Suppressor macrophage treated with lipopolysaccharide for 1 hour (primary cell): ENCODE measurements around the gene ARRDC3.
A peak's percentile ranks its signal among the peaks of the same experiment; 100 is the strongest.
"Not testable (repeated sequence)": the region's sequence is repeated elsewhere in the genome, so short reads cannot be mapped to it uniquely, and the experiment has no call there.

Experiments
- DNase-seq, 3 donors: peaks; one replicate each; pipeline ENCODE4 v3.0.0-alpha.2; 2020 to 2022

ARRDC3 gene, protein sequence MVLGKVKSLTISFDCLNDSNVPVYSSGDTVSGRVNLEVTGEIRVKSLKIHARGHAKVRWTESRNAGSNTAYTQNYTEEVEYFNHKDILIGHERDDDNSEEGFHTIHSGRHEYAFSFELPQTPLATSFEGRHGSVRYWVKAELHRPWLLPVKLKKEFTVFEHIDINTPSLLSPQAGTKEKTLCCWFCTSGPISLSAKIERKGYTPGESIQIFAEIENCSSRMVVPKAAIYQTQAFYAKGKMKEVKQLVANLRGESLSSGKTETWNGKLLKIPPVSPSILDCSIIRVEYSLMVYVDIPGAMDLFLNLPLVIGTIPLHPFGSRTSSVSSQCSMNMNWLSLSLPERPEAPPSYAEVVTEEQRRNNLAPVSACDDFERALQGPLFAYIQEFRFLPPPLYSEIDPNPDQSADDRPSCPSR

DNA sequence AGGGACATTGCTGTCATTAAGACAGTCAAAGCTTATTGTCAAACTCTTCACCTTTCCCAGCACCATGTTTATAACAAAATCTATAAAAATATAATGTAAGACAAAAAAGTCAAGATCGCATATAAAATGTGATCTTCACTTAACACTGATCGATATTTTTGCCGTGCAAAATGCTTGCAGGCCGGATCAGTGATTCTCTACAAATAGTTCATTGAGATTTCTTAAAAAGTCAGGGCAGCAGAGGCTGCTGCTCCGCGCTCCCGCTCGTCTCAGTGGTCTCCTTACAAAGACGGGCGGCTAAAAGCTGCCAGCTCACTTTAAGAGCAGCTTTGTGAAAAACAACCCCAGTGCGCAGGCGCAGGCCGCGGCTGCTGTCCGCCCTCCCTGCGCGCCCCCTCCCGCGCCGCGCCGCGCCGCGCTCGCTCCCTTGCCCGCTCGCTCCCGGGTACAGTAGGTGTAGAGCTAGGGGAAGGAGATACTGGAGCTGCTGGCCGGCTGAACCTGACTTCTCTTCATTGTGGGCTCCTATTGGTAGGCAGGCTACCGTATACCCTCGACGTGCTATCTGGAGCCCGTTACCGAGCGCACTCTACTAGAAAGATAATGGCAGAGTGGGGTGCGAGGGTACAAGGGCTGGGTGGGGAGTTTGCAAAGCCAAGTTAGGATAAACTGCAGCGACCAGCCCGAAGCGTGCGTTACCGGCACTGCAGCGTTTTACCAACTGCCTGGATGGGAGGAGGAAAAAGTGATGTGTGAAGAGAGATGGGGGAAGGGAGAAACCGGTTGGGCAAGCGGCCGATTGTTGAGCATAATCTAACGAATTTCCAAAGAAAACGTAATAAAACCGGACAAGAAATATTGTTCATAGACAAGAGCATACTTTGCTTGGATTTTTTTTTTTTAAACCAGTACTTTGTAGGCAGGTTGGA lies at the start of gene ARRDC3:
TSS of gene ARRDC3 (minus strand) at position 291 of the 929 bp plus-strand sequence. CDS start at position 66, 225 bp downstream.
- DNase-seq, result peak; percentile 97 to 99 (median 98)

DNA sequence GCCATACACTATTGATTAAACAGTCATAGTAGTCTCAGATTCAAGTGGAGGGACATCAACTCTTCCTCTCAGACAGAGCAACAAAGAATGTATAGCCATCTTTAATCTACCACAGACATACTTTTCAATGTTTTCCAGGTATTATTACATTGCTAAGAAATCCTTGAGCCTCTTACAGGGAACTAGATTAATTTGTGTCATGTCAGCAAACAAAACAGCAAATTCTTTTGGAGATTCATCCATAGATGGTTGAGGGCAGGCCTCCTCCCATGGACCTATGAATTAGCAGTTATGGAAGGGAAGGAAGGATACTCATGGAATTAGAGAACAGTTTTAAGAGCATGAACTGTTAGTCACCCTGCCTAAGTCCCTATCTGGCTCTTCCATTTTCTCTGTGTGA lies 47.8 kb upstream of the ARRDC3 start:
- no peak for DNase-seq

DNA sequence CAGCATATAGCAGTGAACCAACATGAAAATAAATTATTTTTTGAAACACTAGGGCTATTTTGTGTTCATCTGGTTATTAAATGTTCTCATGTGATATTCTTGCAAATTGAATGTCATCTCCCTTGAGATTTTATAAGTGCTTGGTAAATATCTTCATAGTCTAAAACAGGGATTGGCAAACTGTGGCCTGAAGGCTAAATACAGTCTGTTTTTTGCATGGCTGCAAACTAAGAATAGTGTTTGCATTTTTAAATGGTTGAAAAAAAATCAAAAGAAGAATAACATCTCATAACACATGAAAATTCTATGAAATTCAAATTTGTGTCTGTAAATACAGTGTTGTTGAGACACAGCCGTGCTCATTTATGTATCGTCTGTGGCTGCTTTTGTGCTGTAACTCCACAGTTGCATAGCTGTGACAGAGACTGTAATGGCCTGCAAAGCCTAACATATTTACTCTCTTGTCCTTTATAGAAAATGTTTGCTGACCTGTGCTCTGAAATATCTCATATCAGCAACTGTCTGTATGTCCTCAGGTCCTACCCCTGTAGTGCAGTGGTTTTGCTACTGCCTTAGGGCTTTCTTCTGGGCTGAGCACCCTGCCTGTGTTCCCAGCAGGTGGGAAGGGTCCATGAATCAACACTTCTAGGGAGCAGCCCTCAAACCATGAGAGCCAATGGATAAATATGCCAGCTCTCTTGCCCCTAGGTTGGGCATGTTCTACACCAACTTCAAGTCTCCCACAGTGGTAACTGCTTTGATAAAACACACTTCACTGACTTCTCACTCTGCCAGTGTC lies 41.7 kb upstream of the ARRDC3 start:
- DNase-seq, result no peak

DNA sequence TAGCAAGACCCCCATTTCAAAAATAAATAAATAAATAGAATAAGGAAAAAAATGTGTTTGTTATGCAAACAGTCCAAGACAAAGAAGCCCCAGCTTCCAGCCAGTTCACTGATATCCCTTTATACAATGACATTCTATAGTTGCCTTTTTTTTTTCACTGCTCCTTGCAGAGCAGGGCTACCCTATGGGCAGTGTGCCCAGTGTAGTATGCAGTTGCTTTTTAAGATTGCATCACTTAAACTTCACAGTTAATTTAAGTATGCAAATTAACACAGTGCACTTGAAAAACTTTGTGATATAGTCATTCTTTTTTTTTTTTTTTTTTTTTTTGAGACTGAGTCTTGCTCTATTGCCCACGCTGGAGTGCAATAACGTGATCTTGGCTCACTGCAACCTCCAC lies 40.8 kb upstream of the ARRDC3 start:
- no peak for DNase-seq

DNA sequence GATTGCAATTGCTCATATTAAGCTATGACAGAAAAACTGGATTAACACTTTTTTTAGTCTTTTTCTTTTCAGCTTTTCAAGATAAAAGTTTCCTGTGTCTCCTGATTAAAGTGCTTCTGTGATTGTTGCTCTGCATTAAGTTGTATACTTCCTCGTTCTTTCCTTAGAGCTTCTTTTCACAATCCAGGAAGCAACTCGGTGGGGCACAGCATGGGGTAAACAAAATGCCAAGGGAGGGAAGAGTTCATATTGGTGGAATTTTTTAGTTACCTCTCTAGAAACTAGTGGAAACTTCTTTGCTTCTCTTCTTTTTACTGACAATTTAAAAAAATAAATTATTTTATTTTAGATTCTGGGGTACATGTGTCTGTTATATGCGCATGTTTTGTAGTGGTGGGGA lies 37.8 kb upstream of the ARRDC3 start:
- DNase-seq, result peak in 2 of 3 donors; percentile 10 to 16

DNA sequence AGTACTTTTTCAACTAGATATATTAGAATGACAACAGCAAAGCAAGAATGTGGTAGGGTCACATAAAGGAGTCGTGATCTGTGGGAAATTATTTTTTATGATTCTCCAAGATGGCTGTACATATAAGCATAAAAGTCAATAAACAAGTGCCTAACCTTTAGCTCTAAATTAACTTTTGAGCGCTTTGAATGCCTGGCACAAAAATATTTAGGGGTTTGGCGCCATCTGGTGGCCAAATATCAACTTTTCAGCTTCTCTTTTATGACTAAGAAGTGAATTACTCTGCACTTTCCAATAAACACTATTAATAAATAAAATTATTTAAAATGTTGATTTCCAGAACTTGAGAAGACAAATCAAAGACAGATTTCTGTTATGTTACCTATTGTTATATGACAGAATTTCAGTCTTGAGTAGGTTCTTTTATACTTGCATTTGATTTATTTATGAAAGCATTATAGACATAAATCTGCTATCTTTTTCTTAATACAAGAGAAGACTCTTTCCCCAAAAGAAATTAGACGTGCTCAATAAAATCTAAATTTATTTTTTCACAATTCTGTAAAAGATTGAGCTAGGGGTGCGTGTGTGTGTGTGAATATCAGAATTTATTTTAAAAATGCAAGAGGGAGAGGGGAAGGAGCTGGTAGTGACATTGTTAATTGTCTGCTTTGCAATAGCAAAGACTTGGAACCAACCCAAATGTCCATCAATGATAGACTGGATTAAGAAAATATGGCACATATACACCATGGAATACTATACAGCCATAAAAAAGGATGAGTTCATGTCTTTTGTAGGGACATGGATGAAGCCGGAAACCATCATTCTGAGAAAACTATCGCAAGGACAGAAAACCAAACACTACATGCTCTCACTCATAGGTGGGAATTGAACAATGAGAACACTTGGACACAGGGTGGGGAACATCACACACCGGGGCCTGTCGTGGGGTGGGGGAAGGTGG lies 36.7 kb upstream of the ARRDC3 start:
- peak; percentile 85 to 92 (median 88) for DNase-seq

DNA sequence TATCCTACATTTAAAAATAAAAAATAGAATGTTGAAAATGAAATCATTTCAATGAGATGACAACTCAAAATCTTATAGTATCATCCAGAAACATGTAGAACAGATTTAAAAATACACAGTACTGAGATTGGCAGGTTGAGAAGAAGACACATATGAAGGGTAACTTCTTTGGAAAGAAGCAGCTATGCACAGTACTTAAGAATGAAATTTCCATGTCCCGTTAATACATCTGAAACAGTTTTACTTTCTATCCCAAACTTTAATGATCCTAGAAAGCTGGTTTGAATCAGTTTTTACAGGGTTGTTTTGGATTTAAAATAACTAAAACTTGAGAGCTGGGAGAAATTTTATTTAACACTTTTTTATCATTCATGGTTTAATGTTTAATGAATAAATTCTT lies 36.0 kb upstream of the ARRDC3 start:
- no peak for DNase-seq

DNA sequence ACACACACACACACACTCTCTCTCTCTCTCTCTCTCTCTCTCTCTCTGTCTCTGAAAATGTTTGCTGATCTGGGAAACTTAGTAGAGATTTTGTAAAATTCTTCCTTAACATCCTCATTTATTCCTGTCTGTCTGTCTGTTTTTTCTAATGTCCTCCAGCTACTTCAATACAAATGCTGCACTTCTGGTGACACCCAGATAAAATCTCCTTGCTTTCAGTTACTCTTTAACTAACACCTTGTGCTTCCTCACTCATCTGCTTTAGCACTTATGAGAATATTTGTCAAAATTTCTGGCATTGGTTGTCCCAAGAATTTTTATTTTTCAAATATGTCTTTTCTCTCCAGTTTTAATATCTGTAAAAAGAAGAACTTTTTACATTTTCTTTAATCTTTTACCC lies 35.0 kb upstream of the ARRDC3 start:
- no peak for DNase-seq

DNA sequence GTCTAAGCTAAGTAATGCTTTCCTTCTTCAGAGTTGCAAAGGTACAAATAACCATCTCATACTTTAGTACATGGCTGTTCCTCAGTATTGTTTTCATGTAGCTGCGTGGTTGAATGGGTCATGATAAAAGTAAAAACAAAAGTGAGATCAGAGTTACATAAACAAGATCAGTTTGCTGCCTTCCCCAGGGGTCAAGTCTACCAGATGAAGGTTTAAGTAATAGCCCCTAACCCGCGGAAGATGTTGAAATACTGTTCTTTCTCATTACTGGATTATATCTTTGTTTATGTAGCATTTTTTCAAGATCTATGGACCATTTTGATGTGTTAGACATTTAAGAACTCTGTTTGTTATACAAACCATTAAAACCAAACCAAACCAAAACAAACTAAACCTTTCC lies 34.1 kb upstream of the ARRDC3 start:
- peak in 1 of 3 donors; percentile 32 for DNase-seq

DNA sequence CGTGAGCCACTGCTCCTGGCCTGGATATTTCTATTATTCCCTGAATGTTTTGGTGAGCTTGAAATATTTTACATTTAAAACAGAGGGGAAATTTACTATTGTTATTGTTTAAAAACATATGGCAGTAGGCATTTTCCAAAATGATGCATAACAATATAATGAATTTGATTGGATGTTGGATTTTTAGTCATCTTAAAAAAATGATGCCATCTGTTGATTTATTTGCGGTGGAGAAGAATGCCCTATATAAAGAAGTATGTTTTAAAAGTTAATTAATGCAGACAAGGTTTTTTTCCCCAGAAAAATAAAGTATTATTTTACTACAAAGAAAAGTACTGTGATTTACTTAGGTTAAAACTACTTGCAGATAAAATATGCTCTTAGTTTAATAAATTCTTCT lies 33.4 kb upstream of the ARRDC3 start:
- no peak for DNase-seq

DNA sequence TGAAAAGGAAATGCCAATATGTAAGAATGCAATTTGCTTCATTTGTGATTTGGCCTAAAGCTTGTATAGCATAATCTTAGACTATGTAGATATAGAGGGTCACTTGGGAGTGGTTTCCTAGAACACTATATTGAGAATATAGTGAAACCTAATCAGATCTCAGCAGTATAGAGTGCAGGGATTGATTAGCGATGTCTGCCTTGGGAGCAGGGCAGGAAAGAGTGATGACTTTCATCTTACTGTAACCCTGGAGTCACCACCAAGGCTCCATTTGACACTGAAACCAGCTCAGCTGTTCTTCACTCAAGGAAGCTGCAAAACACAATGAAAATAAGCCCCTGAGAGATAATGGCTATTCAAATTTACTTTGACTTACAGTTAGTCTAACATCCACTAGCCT lies 26.2 kb upstream of the ARRDC3 start:
- DNase-seq, result no peak

DNA sequence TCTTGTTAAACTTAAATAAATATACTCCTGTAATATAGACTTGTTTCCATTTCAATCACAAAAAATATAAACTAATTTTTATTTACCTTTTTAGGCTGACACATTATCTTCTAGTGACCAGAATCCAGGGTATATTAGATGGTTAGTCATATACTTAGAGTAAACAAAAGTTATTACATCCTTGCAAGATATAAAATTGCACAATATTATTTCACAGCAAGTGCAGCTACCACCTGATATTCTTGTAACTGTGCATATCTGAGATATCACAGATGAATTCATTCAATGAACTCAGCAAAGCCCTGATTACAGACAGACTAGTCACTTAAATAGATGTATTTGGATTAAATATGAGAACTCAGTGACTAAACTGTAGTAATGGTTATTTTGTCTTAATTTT lies 25.6 kb upstream of the ARRDC3 start:
- DNase-seq, result no peak

DNA sequence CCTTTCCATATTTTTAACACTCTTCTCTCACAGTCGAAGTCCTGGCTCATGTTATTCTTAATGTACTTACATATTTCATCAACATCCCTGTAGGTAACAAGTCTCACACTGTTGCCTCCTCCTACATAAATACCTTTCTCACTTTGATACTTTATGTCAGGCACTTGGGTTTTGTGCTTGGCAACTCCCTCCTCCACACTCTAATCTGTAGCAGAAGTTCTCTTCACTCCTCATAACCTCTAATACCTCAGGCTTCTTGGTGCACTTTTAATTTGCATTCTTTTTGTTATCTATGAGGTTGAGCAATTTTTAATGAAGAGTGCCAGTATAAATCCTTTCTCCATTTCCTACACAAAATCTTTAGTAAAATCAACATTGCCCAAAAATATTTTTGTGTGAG lies 24.1 kb upstream of the ARRDC3 start:
- DNase-seq, result no peak

DNA sequence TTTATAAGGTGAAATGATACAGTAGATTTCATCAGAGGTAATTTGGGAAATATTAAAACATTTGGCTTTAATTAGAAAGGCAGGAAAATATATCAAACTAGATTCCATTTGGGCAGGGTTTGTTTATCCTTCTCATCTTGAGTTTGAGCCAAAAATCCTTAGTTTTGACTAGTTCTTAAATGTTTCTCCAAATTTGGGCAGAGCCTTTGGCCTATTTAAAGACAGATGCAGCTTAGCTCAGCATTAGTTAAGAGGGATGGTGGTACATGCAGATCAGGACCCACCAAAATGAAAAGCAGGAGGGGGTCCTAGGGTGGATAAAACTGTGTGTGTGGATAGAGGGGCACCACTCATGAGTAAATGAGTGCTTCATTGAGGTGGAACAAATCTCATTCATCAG lies 20.3 kb upstream of the ARRDC3 start:
- no peak for DNase-seq

DNA sequence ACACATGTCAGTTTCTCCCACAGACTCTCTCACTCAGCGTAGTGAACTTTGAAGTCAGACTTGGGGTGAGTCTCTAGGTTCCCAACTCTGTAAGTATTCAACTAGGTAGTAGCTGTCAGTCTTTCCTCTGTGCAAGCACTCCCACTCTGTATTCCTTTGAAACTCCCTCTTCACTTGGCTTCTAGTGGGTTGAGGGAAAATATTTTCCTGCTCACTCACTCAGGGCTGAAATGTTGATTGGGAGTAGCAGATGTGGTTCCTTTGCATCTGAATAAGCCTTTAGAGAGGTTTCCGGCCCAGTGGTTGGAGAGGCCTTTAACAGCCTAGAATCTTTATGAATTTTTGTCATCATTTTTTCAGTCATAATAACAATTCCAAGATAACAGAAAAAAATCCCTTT lies 18.1 kb upstream of the ARRDC3 start:
- DNase-seq, result no peak

DNA sequence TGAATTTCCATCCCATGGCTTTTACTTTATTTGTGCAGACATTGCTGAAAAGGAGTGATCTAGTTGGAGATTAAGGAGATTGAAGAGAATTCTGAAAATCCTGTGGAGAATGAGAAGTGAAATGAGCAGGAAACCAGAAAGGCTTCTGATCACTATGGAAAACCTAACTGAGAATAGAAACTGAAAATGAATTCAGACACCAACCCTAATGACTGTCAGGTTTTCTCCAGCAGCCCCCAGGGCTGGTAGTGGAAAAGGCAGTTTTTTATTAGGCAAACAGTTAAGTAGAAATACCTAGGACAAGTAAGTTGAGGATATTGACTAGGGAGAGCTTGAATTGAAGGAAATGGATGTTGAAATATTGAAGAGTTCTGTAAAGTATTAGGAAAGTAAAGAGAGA lies 14.7 kb upstream of the ARRDC3 start:
- peak in 2 of 3 donors; percentile 22 to 44 for DNase-seq

DNA sequence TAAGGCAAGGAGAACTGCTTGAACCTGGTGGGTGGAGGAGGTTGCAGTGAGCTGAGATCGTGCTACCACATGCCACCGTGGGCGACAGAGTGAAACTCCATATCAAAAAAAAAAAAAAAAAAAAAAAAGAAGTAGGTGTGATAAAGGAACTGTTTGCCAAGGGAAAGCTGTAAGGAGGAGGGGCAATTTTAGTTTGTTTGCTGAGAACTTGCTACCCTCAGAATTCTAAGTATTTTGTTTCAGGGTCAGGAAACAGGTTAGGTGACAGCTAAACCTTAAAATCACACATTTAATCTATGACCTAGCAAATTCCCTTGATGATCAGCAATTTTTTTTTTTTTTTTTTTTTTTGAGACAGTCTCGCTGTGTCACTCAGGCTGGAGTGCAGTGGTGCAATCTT lies 7.2 kb upstream of the ARRDC3 start:
- peak; percentile 55 to 58 (median 56) for DNase-seq

DNA sequence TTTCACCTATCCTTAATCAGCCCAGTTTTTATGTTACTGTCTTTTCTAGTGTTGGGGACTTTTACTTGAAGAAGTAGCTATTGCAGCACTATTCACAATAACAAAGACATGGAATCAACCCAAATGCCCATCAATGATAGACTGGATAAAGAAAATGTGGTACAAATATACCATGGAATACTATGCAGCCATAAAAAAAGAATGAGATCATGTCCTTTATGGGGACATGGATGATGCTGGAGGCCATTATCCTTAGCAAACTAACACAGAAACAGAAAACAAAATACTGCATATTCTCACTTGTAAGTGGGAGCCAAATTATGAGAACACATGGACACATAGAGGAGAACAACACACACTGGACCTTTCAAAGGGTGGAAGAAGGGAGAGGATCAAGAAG lies 6.4 kb upstream of the ARRDC3 start:
- not testable (repeated sequence) for DNase-seq

DNA sequence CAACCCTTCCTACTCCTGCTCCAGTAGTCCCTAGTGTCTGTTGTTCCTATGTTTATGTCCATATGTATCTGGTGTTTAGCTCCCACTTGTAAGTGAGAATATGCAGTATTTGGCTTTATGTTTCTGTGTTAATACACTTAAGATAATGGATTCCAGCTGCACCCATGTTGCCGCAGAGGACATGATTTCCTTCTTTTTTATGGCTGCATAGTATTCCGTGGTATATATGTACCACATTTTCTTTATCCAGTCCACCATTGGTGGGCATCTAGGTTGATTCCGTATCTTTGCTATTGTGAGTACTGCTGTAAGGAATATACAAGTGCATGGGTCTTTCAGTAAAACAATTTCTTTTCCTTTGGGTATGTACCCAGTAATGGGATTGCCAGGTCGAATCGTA lies 5.2 kb upstream of the ARRDC3 start:
- no peak for DNase-seq

DNA sequence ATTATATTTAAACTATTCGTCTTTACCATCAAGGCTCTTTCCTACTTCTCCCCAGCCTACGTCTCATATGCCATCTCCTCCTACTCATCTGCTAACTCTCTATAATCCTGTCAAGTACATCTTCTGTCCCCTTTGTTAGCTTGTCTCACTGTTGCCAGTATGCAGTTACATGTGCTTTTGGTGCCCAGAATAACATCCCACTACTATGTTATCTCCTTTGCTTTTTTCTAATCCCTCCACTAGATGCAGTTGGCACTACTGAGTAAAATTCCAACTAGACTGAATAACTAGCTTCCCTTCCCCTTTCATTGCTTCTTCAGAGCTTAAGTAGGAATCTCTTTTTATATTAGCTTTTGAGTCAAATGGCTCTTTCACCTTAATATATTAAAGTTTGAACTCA lies 3.0 kb upstream of the ARRDC3 start:
- DNase-seq, result peak in 1 of 3 donors; percentile 26

DNA sequence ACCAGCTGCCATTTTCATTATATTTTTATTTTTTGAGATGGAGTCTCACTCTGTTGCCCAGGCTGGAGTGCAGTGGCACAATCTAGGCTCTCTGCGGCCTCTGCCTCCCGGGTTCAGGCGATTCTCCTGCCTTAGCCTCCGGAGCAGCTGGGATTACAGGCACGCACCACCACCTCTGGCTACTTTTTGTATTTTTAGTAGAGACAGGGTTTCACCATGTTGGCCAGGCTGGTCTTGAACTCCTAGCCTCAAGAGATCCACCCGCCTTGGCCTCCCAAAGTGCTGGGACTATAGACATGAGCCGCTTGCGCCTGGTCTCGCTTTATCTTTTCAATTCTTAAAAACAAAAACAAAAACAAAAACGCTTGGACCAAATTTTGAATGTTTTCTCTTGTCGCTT lies 2.5 kb upstream of the ARRDC3 start:
- DNase-seq, result not testable (repeated sequence)
